GM06990 (cell line): Measurements from ENCODE around the gene KCNAB3.

Experiments
- DNase-seq: peaks from one replicate; pipeline ENCODE4 v3.0.0-alpha.2; 2011; ENCODE audit not compliant: insufficient read length; ENCODE audit errors: extremely low read depth
- H3K27me3 ChIP-seq: replicated peaks from 2 replicates; pipeline ENCODE4 v1.6.0; 2011; ENCODE audit warnings: low read length; ENCODE audit not compliant: control insufficient read depth, insufficient read depth
- H3K36me3 ChIP-seq: 2 replicates; pipeline ENCODE4 v1.5.1; 2011; ENCODE audit warnings: low read length; ENCODE audit not compliant: control insufficient read depth, insufficient read depth
- H3K4me3 ChIP-seq: replicated peaks from 2 replicates; pipeline ENCODE4 v1.5.1; 2011; ENCODE audit warnings: low read depth, mild to moderate bottlenecking, control low read depth, low read length
- CTCF ChIP-seq: IDR thresholded peaks from 2 replicates; pipeline ENCODE4 v1.5.1; 2011; ENCODE audit warnings: low read length, control low read depth, mild to moderate bottlenecking, inconsistent platforms; ENCODE audit not compliant: insufficient read depth, poor library complexity, severe bottlenecking

KCNAB3 gene

GRCh38 chr17:7935859-7936258 is 6.2 kb upstream of the KCNAB3 start:
- Histone ChIP-seq H3K4me3 (no peak overlapping the region), H3K36me3 (peaks cover 4% of the 10 kb centered on the region), H3K27me3 (no peaks in the 10 kb centered on the region)
- TF ChIP-seq CTCF = no peak
- DNase-seq = no peak

GRCh38 chr17:7932949-7933348 is 3.3 kb upstream of the KCNAB3 start:
- Histone ChIP-seq H3K27me3 (no peaks in the 10 kb centered on the region), H3K36me3 (peaks cover 2% of the 10 kb centered on the region), H3K4me3 (peak overlapping the region; percentile 96)
- peak; percentile 59 for DNase-seq
- TF ChIP-seq CTCF = peak; percentile 41

- Histone ChIP-seq H3K36me3 (peaks cover 3% of the 10 kb centered on the region), H3K4me3 (peak overlapping the region; percentile 96), H3K27me3 (no peaks in the 10 kb centered on the region)
- TF ChIP-seq CTCF = no peak
- DNase-seq = no peak
Measured at GRCh38 chr17:7932483-7932891, 2.8 kb upstream of the KCNAB3 start.

GRCh38 chr17:7931709-7932482 is 2.2 kb upstream of the KCNAB3 start, which contains the start of the genes CNTROB and TRAPPC1:
CNTROB (plus strand) TSS chr17:7932206; CDS start chr17:7933080, 874 bp downstream.
TRAPPC1 (minus strand) TSS chr17:7931946; CDS start chr17:7931829, 117 bp downstream.
- TF ChIP-seq CTCF = no peak
- DNase-seq = peak; percentile 100
- Histone ChIP-seq H3K27me3 (no peaks in the 10 kb centered on the region), H3K36me3 (peaks cover 3% of the 10 kb centered on the region), H3K4me3 (peak within 1 kb of the TSS; percentile 96)

- Histone ChIP-seq H3K36me3 (peaks cover 1% of the 10 kb centered on the region), H3K4me3 (peak overlapping the region; percentile 96), H3K27me3 (no peaks in the 10 kb centered on the region)
- no peak for TF ChIP-seq CTCF
- DNase-seq = no peak
Measured at GRCh38 chr17:7930841-7931631, 1.4 kb upstream of the KCNAB3 start.
